Gastrocnemius medialis (tissue), 4 donors: ENCODE results near the gene SSC4D. TPM values are rescaled to one million over a fixed set of nuclear protein-coding genes. Genes with fewer than 3 reads are reported as not detected.
A peak's percentile ranks its signal among the peaks of the same experiment; 100 is the strongest.
"Not testable (repeated sequence)": the region's sequence is repeated elsewhere in the genome, so short reads cannot be mapped to it uniquely, and the experiment has no call there.

Source experiments
- ATAC-seq, 2 donors: fragments of 150-250 bp; one replicate each; pipeline ENCODE4 v1.9.1; 2016
- DNase-seq, 2 donors: peaks; one replicate each; pipeline ENCODE4 v3.0.0-alpha.2; 2019
- H3K27ac ChIP-seq, 4 donors: fragments of 200-600 bp; sonication (generic); 1 replicate in 1 of 4; 2 replicates in 3 of 4; pipeline ENCODE4 v1.5.1; 2016 to 2018; ENCODE audit warnings: mild to moderate bottlenecking in 2 of 4, moderate library complexity in 1 of 4
- H3K27me3 ChIP-seq, 3 donors: fragments of 200-600 bp; sonication (generic) in 2 of 3; 1 replicate in 1 of 3; 2 replicates in 2 of 3; pipeline versions ENCODE4 v1.5.1 to v1.6.0; 2016 to 2019; ENCODE audit warnings: mild to moderate bottlenecking in 1 of 3, moderate library complexity in 1 of 3
- H3K36me3 ChIP-seq, 2 donors: fragments of 200-600 bp; sonication (generic) in 1 of 2; one replicate each; pipeline ENCODE4 v1.5.1; 2017 to 2018
- H3K4me1 ChIP-seq, 2 donors: fragments of 200-600 bp; sonication (generic) in 1 of 2; one replicate each; pipeline ENCODE4 v1.5.1; 2016 to 2017; ENCODE audit warnings: mild to moderate bottlenecking in 2 of 2
- H3K4me3 ChIP-seq, 4 donors: fragments of 200-600 bp; sonication (generic) in 3 of 4; 1 replicate in 1 of 4; 2 replicates in 3 of 4; pipeline ENCODE4 v1.5.1; 2016 to 2019; ENCODE audit warnings: mild to moderate bottlenecking in 2 of 4
- H3K9me3 ChIP-seq, 3 donors: fragments of 200-600 bp; sonication (generic) in 2 of 3; 1 replicate in 1 of 3; 2 replicates in 2 of 3; pipeline ENCODE4 v1.5.1; 2016 to 2019
- POLR2A ChIP-seq, 2 donors: fragments of 450-650 bp; IDR thresholded peaks; one replicate each; pipeline ENCODE4 v1.6.1; 2017; ENCODE audit warnings: antibody characterized with exemption in 2 of 2, mild to moderate bottlenecking in 2 of 2, moderate library complexity in 2 of 2
- in situ Hi-C, 4 donors: fragments of 200-750 bp; cut with MboI; loops; one replicate each; pipeline versions ENCODE4 v1.15.0 to v1.8.0; 2017; ENCODE audit warnings: low sequenced_read_pairs in 4 of 4
- intact Hi-C: fragments of 100-400 bp; cut with DNase I; formaldehyde crosslinking; loops from one replicate; pipeline ENCODE4 v1.15.1; 2023; ENCODE audit warnings: low total_unique reads
- total RNA-seq, 4 donors: library from RNA; depleted of rRNA; stranded (reverse); fragments of >200 nt; gene quantifications; one replicate each; pipeline versions ENCODE4 v1.1.0 to v1.2.3, GENCODE V29; 2016
- TF ChIP-seq, protein P1 (sequence below), 5 experiments: fragments of 450-650 bp in 3 of 5; fragments of 200-600 bp in 2 of 5; sonication (generic) in 2 of 5; IDR thresholded peaks in 4 of 5; conservative IDR thresholded peaks in 1 of 5; 1 replicate in 4 of 5; 2 replicates in 1 of 5; pipeline ENCODE4 v1.5.1; 2016 to 2019; ENCODE audit warnings: antibody characterized with exemption in 5 of 5, mild to moderate bottlenecking in 3 of 5, moderate library complexity in 3 of 5

Gene SSC4D
- total RNA-seq, 4 donors from 2014 or later, result 0.20 to 0.68 (median 0.25) TPM; not detected in 1

DNA sequence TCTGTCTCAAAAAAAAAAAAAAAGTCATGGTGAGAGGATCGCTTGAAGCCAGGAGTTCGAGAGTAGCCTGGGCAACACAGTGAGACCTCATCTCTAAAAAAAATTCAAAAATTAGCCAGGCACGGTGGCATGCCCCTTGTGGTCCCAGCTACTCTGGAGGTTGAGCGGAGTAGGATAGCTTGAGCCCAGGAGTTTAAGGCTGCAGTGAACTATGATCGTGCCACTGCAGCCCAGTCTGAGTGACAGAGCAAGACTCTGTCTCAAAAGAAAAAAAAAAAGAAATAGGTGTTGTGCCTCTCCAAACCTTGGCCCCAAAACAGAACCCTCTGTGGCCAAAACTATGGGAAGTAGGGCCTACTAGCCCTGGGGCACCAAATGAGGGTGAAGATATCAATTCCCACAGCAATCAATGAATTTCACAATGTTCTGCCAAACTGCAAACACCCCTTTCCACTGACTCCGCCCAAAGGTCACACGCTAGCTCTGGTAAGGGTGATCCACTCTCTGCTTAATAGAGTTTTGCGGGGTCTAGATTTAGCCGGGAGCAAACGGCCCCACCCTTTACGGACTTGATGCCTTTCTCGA lies 16.9 kb downstream of the SSC4D start:
- H3K9me3 ChIP-seq, result no peaks in the 10 kb centered on the region
- H3K4me3 ChIP-seq, result peak overlapping the region; percentile 40 to 89 (median 71)
- in situ Hi-C loops (no loop called here), intact Hi-C loops (loop anchor here (1.0 kb wide), 1 partner anchor 33 kb away; no protein-coding TSS in a partner anchor)
- no peaks in the 10 kb centered on the region for H3K27me3 ChIP-seq
- H3K4me1 ChIP-seq, result peaks cover 19% of the 10 kb centered on the region in 2 donors
- TF ChIP-seq POLR2A (IDR thresholded peaks at IDR 0.05), result no peak
- TF ChIP-seq, protein P1, sequence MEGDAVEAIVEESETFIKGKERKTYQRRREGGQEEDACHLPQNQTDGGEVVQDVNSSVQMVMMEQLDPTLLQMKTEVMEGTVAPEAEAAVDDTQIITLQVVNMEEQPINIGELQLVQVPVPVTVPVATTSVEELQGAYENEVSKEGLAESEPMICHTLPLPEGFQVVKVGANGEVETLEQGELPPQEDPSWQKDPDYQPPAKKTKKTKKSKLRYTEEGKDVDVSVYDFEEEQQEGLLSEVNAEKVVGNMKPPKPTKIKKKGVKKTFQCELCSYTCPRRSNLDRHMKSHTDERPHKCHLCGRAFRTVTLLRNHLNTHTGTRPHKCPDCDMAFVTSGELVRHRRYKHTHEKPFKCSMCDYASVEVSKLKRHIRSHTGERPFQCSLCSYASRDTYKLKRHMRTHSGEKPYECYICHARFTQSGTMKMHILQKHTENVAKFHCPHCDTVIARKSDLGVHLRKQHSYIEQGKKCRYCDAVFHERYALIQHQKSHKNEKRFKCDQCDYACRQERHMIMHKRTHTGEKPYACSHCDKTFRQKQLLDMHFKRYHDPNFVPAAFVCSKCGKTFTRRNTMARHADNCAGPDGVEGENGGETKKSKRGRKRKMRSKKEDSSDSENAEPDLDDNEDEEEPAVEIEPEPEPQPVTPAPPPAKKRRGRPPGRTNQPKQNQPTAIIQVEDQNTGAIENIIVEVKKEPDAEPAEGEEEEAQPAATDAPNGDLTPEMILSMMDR (IDR thresholded peaks at IDR 0.05 in 4 of 5, conservative IDR thresholded peaks at IDR 0.05 in 1 of 5), result no peak
- H3K36me3 ChIP-seq, result no peaks in the 10 kb centered on the region
- no peak for DNase-seq
- peak in 1 of 2 donors; percentile 5 for ATAC-seq
- peak overlapping the region; percentile 83 to 96 (median 88) for H3K27ac ChIP-seq

DNA sequence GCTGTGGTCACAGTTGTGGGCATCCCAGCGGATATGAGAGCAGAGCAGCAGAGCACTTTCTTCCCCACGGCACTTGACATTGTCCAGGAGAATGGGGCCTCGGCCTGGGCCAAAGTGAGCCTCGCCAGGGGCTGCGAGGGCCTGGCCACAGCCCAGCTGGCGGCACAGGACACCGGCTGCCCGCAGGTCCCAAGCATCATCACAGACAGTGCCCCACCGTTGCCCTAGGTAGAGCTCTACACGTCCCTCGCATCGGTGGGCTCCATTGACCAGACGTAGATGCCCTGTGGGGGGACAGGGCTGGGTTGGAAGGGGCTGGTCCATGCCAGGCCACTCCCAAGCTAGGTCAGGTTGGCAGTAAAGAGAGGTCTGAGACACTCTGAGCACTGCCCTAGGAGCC lies 19.4 kb downstream of the SSC4D start:
- peaks cover 11 to 12% of the 10 kb centered on the region in 2 donors for H3K4me1 ChIP-seq
- DNase-seq (no peak), ATAC-seq (no peak)
- no peaks in the 10 kb centered on the region for H3K9me3 ChIP-seq
- TF ChIP-seq, protein P1 (IDR thresholded peaks at IDR 0.05 in 4 of 5, conservative IDR thresholded peaks at IDR 0.05 in 1 of 5), result no peak
- TF ChIP-seq POLR2A (IDR thresholded peaks at IDR 0.05), result no peak
- H3K27ac ChIP-seq, result peak overlapping the region in 1 of 4 donors; percentile 55
- intact Hi-C loops (no loop called here), in situ Hi-C loops (no loop called here)
- no peaks in the 10 kb centered on the region for H3K27me3 ChIP-seq
- H3K4me3 ChIP-seq, result no peak overlapping the region
- H3K36me3 ChIP-seq, result no peaks in the 10 kb centered on the region

DNA sequence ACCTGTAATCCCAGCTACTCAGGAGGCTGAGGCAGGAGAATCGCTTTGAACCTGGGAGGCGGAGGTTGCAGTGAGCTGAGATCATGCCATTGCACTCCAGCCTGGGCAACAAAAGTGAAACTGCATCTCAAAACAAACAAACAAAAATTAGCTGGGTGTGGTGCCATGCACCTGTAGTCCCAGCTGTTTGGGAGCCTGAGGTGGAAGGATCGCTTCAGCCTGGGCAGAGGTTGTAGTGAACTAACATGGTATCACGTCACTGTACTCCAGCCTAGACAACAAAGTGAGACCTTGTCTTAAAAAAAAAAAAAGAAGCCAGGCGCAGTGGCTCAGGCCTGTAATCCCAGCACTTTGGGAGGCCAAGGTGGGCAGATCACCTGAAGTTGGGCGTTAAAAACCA lies 21.7 kb downstream of the SSC4D start:
- H3K9me3 ChIP-seq, in situ Hi-C loops, H3K4me3 ChIP-seq, ATAC-seq, H3K36me3 ChIP-seq, DNase-seq, intact Hi-C loops, H3K27ac ChIP-seq, H3K27me3 ChIP-seq: not testable (repeated sequence)
- peaks cover 11% of the 10 kb centered on the region in 2 donors for H3K4me1 ChIP-seq

DNA sequence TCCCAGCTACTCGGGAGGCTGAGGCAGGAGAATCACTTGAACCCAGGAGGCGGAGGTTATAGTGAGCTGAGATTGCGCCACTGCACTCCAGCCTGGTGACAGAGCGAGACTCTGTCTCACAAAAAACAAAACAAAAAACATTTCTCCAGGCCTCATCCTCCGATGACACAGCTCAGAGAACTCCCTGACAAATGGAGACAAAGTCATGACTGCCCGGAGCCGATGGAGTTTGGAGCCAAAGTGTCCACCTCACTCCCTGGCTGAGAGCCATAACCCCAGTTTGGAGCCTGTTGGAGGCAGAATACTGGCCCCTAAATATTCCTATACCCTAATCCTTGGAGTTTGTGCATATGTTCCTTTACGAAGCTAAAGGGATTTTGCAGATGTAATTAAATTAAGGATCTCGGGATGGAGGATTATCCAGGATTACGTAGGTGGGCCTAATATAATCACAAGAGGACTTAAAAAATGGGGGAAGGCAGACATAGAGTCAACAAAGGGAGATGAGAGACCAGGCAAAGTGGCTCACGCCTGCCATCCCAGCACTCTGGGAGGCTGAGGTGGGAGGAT lies 22.7 kb downstream of the SSC4D start:
- H3K9me3 ChIP-seq, result no peaks in the 10 kb centered on the region
- peaks cover 5 to 7% of the 10 kb centered on the region in 2 donors for H3K4me1 ChIP-seq
- ATAC-seq, result peak in 1 of 2 donors; percentile 62
- intact Hi-C loops, result no loop called here
- in situ Hi-C loops, result no loop called here
- peak overlapping the region in 2 of 4 donors; percentile 21 to 48 for H3K27ac ChIP-seq
- H3K27me3 ChIP-seq, result no peaks in the 10 kb centered on the region
- no peaks in the 10 kb centered on the region for H3K36me3 ChIP-seq
- DNase-seq, result peak in 1 of 2 donors; percentile 53
- TF ChIP-seq POLR2A (IDR thresholded peaks at IDR 0.05), result no peak
- TF ChIP-seq, protein P1 (IDR thresholded peaks at IDR 0.05 in 4 of 5, conservative IDR thresholded peaks at IDR 0.05 in 1 of 5), result no peak
- H3K4me3 ChIP-seq, result no peak overlapping the region

DNA sequence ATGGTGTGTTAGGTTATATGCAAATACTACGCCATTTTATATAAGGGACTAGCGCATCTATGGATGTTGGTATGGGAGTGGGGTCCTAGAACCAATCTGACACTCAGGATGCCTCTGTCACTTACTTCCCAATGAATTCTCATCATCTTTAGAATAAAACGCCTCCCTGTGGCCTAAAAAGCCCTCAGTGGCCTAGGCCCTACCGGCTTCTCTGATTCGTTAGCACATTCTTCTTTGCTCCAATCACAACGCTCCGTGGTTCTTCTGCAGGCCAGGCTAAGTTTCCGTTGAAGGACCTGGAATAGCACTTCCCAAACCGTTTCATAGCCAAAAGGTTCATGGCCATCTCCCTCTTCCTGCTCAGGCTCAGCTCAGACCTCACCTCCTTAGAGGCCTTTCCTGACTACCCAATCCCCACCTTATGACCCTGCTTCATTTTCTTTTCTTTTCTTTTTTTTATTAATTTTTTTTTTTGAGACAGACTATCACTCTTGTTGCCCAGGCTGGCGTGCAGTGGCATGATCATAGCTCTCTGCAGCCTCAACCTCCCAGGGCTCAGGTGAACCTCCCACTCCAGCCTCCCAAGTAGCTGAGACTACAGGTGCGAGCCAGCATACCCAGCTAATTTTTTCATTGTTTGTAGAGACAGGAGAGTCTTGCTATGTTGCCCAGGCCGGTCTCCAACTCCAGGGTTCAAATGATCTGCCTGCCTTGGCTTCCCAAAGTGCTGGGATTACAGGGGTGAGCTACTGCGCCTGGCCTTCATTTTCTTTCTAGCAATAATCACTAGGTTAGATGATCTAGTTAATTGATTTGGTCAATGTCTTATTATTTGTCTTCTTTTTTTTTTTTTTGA lies 26.2 kb downstream of the SSC4D start:
- H3K27ac ChIP-seq, result peak overlapping the region in 2 of 4 donors; percentile 4 to 6
- peaks cover 11 to 16% of the 10 kb centered on the region in 2 donors for H3K4me1 ChIP-seq
- ATAC-seq (no peak), DNase-seq (no peak)
- no peaks in the 10 kb centered on the region for H3K36me3 ChIP-seq
- no peaks in the 10 kb centered on the region for H3K9me3 ChIP-seq
- H3K4me3 ChIP-seq, result no peak overlapping the region
- intact Hi-C loops, result no loop called here
- in situ Hi-C loops, result no loop called here
- no peak for TF ChIP-seq POLR2A (IDR thresholded peaks at IDR 0.05)
- TF ChIP-seq, protein P1 (IDR thresholded peaks at IDR 0.05 in 4 of 5, conservative IDR thresholded peaks at IDR 0.05 in 1 of 5), result no peak
- no peaks in the 10 kb centered on the region for H3K27me3 ChIP-seq
